Measurements from ENCODE around the gene ORM1.

GRCh38 chr9:114370968-114371320 is 48.0 kb downstream of the ORM1 start:
- no peak for TF ChIP-seq CTCF (conservative IDR thresholded peaks at IDR 0.05)
- no peak for TF ChIP-seq EZH2 (IDR thresholded peaks at IDR 0.05; ENCODE audit: low read depth)

Measured in PC-9 (cell line).